NCI-H146 (cell line): Measurements from ENCODE around the gene PPL.
"Not testable (repeated sequence)": the region's sequence is repeated elsewhere in the genome, so short reads cannot be mapped to it uniquely, and the experiment has no call there.

Experiments
- DNase-seq: peaks from one replicate; lab custom pipeline; 2025; lab: John Stamatoyannopoulos, UW

The PPL gene

DNA sequence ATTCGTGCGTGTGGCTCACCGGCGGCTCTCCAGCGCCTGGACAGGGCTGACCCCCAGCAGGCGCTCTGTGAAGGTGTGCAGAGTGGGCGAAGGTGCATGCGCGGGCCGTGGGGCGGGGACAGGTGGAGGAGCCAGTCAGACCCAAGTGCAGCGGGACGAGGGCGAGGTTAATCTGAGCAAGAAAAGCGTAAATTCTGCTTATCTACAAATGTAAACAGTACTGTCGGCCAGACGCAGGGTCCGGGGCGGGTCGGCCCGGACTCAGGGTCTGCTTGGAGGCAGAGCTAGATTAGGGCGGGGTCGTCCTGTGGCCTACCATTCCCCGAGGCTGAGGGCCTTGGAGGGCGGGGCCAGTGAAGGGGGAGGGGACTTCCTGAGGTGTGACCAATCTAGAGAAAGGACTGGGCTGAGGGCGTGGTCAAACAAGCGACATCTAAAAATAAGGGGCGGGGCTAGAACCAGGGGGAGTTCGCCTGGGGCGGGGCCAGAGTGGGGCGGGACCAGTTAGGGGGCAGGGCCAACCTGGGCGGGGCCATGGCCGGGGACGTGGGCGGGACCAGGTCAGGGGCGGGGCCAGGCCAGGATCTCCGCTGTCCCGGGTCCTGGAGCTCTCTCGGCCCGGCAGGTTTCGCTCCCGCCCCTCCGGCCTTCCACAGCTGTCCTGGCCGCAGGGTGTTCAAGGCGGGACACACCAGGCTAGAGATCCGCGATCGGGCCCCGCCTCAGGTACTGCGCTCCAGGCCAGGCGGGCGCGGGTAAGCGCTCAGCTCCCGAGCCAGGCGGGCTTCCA, 21.0 kb upstream of the PPL start, which contains the start of gene SEC14L5:
Gene SEC14L5, plus strand, starts transcription at position 611 of the 790 bp plus-strand sequence. CDS start 994 bp downstream, outside the sequence.
- DNase-seq, result peak; percentile 100

DNA sequence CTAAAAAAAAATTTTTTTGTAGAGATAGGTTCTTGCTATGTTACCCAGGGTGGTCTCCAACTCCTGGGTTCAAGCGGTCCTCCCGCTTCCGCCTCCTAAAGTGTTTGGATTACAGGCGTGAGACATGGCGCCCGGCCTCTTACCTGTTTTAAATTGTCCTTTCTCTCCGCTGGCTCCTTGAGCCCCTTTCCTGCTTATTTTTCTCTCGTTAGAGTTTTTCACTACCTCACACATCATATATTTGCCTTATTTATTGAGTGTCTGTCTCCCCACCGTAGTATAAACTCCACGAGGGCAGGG, 20.4 kb upstream of the PPL start:
- no peak for DNase-seq

DNA sequence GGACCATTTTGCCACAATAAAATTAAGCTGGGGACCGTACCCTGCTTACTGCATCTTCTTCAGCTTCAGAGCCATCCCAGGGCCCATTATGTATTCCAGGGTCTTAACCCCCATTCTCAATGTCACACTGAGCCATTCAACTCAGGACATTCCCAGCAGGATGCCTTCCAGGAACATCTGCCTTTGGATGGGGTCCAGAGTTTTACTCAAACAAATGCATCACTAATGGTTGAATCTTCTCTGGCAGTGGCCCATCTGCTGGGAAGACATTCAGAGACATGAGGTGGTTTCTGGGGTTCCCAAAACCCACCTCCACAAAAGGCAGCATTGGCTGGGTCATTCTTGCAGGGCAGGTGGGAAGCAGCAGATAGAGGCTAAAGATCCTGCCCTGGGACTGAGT, 17.8 kb upstream of the PPL start:
- peak; percentile 62 for DNase-seq

DNA sequence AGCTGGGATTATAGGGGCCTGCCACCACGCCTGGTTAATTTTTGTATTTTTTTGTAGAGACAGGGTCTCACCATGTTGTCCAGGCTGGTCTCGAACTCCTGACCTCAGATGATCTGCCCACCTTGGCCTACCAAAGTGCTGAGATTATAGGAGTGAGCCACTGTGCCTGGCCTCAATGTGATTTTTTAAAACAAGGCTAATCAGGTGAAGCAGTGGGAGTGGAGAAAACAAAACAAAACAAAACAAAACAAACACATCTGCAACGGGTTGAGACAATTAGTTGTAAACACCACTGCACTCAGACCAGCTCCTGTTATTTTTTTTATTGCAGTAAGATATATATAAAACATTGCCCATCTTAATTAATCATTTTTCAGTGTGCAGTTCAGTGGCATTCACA, 14.6 kb upstream of the PPL start:
- not testable (repeated sequence) for DNase-seq

DNA sequence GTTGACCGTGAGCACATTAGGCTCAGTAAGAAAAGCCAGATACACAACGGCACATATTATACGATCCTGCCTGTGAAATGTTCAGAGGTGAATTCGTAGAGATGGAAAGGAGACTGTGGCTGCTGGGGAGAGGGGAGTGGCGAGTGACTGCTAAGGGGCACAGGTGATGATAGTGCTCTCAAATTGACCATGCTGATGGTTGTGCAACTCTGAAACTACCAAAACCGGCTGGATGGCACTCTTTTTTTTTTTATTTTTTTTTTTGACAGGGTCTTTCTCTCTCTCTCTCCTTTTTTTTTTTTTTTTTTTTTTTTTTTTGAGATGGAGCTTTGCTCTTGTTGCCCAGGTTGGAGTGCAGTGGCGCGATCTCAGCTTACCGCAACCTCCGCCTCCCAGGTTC, 13.0 kb upstream of the PPL start:
- no peak for DNase-seq

DNA sequence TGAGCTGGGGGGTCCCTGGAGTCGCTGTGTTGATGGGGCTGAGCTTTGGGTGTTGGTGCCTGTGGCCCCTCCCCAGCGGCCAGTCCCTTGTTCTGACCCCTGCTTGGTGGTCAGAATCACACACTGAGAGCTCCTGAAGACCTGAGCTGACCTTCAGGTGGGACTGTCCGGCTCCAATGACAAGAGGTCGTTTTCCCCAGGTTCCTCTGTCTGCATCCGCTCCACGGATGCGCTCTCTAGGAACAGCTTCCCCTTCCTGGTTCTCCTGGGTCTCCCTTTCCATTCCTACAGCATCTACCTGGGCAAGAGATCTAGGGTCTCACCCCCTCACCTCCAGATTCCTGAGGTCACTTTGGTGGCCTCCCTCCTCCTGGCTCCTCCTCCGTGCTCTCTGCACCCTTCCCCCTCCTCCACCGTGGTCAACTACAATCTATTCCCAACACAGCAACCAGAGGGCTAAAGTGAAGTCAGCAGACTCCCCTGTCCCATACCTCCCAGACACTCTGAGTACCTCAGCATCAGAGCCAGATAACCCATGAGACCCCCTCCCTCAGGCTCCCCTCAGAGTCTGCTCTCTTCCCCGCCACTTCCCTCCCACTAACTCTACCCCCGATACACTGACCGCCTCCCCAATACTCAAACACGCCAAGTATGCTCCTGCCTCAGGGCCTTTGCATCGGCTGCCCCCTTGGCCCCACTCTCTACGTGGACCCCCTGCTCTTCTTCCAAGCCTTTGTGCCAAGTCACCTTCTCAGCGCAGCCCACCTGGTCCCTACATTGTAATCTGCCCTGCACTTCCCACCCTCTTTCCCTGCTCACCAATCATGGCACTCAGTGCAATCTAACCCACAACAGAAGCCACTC, 12.2 kb upstream of the PPL start:
- DNase-seq, result no peak

DNA sequence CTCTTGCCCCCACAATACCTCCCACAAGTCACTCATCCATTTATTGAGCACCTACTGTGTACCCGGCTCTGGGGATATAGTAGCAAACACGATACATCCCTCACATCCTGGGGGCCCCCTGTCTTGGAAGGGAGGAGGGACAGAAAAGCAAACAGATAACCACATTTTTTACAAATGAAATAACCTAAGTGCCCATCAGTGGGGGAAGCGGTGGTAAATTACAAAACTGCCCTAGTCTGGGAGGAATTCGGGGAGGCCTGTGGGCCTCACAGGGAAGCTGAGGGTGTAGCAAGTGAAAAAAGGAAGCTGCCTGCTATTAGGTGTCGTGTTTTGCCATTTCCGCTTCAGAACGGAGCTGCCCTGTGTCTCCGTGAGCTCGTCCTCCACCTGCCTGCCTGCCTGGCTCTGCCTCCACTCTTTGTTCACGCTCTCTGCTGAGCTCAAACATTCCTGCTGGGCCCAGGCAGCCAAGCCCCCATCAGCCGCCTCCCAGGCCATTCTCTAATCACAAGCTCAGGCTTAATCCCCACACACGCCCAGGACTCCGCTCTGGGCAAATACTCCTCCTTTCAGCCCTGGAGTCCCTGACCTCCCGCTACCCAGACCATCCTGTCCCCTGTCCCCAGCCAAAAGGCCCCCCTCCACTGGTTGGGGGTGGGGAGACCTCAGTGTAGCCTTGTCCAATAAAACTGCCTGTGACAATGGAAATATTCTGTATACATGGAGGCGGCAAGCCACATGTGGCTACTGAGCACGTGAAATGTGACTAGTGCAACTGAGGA, 11.0 kb upstream of the PPL start:
- peak; percentile 95 for DNase-seq

DNA sequence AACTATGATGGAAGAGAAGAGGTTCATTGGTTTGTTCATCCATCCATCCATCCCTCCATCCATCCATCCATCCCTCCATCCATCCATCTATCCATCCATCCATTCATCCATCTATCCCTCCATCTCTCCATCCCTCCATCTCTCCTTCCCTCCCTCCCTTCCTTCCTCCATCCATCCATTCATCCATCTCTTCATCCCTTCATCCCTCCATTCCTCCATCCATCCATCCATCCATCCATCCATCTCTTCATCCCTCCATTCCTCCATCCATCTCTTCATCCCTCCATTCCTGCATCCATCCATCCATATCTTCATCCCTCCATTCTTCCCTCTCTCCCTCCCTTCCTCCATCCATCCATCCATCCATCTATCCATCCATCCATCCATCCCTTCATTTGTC, 10.0 kb upstream of the PPL start:
- no peak for DNase-seq

DNA sequence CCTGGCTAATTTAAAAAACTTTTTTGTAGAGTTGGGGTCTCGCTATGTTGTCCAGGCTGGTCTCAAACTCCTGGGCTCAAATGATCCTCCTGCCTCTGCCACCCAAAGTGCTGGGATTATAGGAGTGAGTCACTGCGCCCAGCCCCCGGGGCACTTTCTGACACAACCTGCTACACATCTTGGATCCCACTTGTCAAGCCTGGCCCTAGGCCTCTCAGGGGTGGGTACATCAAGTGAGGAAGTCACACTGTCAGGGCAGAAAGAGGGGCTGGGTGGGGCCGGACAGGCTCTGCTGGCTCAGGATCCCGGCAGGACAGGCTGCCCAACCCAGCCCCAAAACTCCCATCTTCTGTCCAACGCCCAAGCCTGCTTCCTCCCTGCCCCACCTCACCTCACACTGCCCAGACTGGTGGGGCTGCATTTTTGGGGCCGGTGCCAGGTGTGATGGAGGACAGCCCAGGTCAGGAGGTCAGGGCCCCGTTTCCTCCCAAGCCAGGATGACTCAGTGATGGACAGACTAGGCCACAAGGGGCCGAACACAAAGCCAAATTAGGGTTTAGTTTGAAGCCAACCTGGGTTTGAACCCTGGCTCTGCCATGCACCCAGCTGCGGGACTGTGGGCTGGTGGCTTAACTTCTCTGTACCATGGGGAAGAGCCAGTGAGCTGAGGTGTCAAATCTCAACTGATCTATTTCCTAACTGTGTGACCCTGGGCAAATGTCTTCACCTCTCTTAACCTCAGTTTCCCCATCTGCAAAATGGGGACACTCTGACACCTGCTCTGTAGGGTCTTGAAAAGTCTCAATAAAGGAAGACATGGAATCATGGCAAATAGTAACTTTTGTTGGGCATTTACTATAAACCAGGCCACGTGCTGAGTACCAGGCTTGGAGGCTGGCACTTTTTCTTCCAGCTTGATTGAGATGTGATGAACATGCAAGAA, 8.9 kb upstream of the PPL start:
- DNase-seq, result no peak

DNA sequence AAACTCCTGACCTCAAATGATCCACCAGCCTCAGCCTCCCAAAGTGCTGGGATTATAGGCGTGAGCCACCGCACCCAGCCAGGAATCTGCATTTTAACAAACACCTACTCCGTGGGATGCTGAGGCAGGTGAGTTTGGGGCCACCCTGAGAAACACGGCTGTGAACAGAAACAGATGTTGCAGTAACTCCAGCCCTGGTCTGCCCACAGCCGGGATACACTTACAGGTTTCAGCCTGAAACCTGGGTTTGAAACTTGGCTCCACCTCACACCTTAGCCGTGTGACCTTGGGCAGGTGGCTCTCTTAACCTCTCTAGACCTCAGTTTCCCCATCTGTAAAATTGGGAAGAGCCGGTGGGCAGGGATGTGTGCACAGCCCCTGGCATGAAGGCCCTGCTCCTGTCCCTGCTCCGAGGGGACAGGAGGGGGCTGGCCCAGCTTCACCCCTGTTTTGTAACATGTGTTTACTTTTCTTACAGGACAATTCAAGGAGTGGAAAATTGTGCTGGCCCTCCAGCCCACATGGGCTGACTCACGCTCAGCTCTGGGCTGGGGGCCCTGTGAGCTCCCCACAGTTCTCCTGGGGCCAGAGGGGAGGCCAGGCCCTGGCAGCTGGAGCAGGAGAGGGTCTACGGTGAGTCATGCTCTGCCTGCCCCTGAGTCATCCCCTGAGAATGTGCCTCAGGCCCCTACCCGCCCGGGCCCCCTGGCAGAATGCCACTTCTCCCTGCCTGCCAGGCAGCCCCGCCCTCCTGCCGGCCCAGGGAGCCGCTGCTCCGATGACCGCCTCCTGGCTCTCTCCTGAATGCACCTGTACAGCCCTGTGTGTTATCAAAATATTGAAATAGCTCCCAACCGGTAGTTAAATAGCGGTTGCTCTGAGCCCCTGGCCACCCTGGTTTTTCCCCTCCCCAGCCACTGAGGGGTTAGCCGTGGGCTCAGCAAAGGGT, 7.7 kb upstream of the PPL start:
- peak; percentile 97 for DNase-seq

DNA sequence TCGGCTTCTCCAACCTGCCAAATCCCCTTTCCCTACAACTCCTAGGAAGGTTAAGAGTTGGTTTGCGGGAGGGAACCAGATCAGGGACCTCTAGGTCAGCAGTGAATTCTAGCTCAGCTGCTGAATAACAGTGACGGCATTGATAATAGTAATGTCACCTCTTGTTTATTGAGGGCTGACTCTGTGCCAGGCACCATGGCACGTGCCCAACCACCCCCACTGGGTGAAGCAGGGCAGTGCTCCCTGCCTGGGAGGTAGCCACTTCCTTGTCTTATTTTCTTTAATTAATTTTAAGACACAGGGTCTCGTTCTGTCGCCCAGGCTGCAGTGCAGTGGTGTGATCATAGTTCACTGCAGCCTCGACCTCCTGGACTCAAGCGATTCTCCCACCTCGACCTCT, 5.5 kb upstream of the PPL start:
- DNase-seq, result no peak

DNA sequence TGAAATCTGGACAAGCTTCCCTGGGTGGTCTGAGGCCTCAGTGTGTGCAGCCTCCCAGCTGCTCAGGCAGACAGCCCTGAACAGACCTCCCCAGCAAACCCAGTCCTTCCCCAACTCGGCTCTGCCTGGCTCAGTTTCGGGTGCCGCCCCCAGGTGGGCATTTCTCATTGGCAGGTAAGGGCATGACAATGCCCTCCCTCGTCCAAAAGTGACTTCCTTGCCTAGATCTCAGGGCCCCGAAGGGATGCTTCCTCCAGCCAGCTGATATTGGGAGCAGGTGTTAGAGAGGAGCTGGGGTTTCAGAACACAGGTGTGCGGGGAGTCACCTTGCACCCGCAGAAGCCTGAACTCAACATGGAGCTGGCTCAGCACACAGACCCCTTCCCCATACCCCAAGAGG, 3.8 kb upstream of the PPL start:
- DNase-seq, result peak; percentile 39

DNA sequence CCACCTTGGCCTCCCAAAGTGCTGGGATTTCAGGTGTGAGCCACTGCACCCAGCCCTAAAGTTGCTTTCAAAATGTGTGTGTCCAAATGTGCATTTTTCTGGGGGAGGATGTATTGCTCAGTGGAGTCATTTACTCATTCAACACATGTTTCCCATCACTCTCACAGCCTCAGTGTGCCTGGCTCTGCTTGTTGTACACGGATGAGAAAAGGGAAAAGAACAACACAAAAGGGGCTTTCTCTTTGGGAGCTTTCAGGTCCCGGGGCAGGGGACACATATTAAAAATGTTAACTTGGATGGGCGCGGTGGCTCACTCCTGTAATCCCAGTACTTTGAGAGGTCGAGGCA, 1.7 kb upstream of the PPL start:
- no peak for DNase-seq

DNA sequence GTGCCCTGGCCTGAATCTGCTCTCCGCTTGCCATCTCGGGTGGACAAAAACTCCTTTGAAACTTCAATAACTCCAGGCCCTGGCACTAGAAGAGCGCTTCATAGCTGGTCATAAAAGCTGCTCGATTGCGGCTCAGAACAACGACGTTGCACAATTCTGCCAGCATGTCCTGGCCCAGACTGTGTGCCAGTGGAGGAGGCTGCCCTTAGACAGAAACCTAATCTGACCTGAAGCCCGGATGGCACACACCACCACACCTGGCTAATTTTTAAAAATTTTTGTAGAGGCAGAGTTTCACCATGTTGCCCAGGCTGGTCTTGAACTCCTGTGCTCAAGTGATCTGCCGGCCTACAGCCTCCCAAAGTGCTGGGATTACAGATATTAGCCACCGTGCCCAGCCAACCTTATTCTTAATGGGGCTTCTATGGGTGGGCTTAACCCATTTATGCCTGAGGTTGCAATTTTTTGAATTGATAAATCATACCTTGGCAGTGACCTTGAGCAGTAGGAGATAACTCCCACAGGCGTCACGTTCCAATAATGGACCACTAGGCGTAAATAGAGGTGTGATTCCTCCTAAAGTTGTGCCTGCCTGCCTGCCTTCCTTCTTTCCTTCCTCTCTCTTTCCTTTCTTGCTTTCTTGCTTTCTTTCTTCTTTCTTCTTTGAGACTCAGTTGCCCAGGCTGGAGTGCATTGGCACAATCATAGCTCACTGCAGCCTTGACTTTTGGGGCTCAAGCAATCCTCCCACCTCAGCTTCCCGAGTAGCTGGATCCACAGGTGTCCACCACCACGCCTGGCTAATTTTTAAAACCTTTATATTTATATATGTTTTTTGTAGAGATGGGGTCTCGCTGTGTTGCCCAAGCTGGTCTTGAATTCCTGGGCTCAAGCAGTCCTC, 1.1 kb upstream of the PPL start:
- no peak for DNase-seq

DNA sequence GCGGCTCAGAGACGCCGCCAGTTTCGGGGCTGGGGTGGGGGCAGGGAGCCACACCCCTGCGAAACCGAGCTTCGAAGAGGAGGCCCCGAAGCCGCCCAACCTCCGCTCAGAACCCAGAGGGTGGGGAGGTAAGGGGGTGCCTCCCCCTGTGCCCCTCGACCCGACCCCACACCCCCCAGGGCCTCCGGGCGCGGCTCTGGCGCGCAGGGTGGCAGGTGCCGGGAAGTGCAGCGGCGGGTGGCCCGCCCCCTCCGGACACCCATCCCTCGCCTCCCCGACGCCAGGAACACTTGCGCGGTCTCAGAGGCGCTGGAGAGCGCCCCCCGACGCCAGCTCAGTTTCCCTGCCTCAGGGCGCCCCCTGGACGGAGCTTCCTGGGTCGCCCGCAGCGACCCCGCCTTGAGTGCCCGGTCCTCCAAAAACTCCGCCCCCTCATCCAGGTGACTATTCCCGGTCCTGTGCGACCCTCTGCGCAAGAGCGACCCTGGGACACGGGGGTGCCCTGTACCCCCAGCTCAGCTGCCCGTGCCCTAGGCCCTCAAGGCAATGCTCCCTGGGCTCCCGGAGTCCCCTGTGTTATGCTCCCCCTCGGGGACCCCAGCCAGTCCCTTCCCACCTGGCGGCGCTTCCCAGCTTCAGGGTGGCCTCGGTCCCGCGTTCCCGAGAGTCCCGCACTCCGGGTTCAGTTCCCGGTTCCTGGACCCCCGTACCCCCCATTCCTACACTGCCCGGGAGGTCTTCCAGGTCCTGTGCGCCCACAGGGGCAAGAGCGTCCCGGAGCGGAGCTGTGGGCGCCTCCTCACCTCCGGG, 562 bp downstream of the PPL start:
- peak; percentile 75 for DNase-seq

DNA sequence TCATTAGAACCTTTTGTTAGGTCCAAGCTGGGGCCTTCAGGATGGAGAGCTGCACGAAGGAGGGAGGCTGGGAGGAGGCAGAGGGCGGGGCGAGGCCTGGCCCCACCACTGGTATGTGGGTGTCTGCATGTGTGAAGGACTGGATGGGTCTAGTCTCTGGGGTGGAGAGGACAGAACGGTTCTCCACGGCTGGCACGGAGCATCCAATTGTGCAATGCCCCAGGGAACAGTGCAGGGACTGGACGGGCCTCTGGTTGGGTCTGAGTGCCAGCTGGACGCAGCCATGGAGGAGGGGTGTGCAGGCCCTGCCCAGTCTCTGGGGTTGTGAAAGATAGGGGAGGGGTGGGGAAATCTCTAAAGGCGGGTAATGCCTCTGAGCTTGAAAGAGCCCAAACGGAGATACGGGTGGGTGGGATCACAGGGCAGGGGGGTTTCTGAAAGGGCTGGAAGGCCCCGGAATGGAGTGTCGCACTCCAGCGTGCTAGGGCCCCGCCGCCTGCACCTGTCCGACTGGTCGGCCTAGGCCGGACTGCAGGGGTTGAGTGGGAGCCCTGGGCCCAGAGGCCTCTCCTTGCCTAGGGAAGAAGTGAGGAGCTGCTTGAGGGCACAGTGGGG, 1.6 kb downstream of the PPL start:
- no peak for DNase-seq

DNA sequence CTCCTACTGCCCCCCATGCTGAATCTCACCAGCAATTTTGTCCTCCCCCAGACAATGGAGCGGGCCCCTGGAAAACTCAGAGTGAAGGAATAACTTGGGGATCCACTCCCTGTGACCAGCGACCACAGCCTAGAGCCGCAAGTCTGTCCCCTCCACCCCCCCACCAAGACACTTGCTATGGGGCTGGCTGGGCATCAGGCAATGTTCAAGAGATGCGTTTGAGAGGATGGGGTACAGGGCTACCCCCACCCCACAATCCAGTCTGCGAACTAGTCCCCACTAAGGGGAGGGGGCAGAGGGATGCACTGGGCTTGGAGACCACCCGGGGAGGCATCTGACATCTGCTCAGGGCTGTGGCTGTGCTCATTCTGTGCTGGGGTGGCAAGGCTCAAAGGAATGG, 2.4 kb downstream of the PPL start:
- no peak for DNase-seq

DNA sequence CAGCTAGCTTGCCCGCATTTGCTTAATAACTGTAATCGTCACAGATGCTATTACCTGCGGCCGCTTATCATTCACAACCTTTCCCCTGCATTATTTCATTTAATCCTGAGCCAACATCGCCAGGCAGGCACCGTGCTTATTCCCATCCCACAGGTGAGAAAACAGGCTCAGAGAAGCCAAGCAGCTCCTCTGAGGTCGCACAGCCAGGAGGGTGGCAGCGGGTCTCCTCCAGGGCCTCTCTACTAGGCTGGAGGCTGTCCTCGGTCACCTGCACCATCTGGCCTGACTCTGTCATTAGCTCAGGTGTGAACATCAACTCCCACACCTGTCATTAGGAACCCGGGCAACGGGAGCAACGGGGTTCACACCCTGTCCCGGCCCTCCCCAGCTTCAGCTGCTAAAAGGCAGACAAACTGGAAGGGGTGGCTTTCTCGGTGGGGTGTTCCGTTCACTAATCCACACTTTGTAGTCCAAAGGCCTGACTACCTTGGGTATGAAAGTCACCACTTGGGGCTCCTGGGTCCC, 3.0 kb downstream of the PPL start:
- no peak for DNase-seq
